ENCODE measurements around the gene IGF2BP3. TPM values are rescaled to one million over a fixed set of nuclear protein-coding genes. Genes with fewer than 3 reads are reported as not detected.

The IGF2BP3 gene
- polyA plus RNA-seq, 1 donor (not counting 4 experiments of a cell fraction or from before 2014, with no cell fraction given), result 22.3 TPM

DNA sequence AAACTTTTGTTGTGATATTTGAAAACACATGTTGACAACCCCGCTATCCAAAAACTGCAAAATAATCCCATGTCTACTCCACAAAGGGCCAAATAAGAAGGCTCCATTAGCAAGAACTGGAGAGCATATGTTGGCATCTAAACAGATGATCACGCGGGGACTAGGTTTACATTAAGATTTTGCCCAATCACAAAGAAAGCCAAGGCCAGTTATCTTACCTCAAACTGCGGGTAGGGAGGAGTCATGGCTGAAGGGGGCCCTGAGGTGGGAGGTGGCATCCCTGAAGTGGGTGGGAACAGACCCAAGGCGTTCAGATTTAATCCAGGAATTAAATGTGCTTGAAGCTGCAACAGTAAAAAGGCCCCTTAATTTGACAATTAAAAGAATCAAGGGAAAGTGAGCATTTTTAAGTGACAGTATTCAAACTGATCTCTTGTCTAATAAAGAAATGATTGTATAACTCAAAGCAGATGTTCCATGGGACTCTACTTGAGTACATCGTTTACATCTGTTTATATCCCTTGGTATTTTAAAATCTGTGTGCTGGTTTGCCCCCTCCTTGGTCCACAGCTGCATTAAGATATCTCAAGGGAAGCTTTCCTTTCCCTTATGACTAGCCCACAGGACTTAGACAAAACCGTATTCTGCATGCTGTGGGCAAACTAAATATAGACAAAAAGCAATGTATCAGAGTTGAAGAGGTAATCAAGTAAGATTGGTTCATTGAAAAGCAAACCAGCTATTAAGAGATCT is 128.3 kb downstream of the IGF2BP3 start:
- H3K9ac ChIP-seq (ENCODE audit: control insufficient read depth, extremely low read depth, insufficient read depth, low read length), result no peak overlapping the region
- no peaks in the 10 kb centered on the region for H3K9me1 ChIP-seq (ENCODE audit: control insufficient read depth, extremely low read depth, insufficient read depth, low read length)
- DNase-seq (ENCODE audit: low read depth, low spot score) (no peak), FAIRE-seq (no peak)
- no peak overlapping the region for H2AFZ ChIP-seq (ENCODE audit: control insufficient read depth, low read length)
- no peaks in the 10 kb centered on the region for H3K27me3 ChIP-seq (ENCODE audit: control insufficient read depth, extremely low read depth, insufficient read depth, low read length)
- TF ChIP-seq, protein P1, sequence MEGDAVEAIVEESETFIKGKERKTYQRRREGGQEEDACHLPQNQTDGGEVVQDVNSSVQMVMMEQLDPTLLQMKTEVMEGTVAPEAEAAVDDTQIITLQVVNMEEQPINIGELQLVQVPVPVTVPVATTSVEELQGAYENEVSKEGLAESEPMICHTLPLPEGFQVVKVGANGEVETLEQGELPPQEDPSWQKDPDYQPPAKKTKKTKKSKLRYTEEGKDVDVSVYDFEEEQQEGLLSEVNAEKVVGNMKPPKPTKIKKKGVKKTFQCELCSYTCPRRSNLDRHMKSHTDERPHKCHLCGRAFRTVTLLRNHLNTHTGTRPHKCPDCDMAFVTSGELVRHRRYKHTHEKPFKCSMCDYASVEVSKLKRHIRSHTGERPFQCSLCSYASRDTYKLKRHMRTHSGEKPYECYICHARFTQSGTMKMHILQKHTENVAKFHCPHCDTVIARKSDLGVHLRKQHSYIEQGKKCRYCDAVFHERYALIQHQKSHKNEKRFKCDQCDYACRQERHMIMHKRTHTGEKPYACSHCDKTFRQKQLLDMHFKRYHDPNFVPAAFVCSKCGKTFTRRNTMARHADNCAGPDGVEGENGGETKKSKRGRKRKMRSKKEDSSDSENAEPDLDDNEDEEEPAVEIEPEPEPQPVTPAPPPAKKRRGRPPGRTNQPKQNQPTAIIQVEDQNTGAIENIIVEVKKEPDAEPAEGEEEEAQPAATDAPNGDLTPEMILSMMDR (optimal IDR thresholded peaks at IDR 0.05 in 1 of 3, IDR thresholded peaks at IDR 0.05 in 1 of 3, conservative IDR thresholded peaks at IDR 0.05 in 1 of 3; ENCODE audit: extremely low read depth in 1 of 3, insufficient read depth in 2 of 3, low read length in 3 of 3), result no peak
- TF ChIP-seq EZH2 (IDR thresholded peaks at IDR 0.05; ENCODE audit: low read length), result no peak
- H3K4me2 ChIP-seq (ENCODE audit: control insufficient read depth, extremely low read depth, insufficient read depth, low read depth, low read length), result no peak overlapping the region
- H3K4me3 ChIP-seq (ENCODE audit: control insufficient read depth in 2 of 3, extremely low read depth in 1 of 3, insufficient read depth in 2 of 3, low read depth in 1 of 3, low read length in 3 of 3), result no peak overlapping the region
- H3K79me2 ChIP-seq (ENCODE audit: control insufficient read depth, insufficient read depth, low read length), result no peaks in the 10 kb centered on the region
- H3K27ac ChIP-seq (ENCODE audit: control insufficient read depth, insufficient read depth, low read length), result no peak overlapping the region
- peaks cover 5 to 11% of the 10 kb centered on the region in 2 experiments for H3K36me3 ChIP-seq (ENCODE audit: control insufficient read depth in 2 of 2, extremely low read depth in 1 of 2, insufficient read depth in 2 of 2, low read length in 2 of 2)
- peaks cover 3% of the 10 kb centered on the region for H3K4me1 ChIP-seq (ENCODE audit: control insufficient read depth, extremely low read depth, insufficient read depth, low read length)
- no peaks in the 10 kb centered on the region for H3K9me3 ChIP-seq (ENCODE audit: control insufficient read depth, low read depth, low read length)
- dilution Hi-C loops (cut with MboI; ENCODE audit: extremely low pct_ligation_motif_present, low sequenced_read_pairs), result no loop called here
- no peaks in the 10 kb centered on the region for H4K20me1 ChIP-seq (ENCODE audit: control insufficient read depth, extremely low read depth, insufficient read depth, low read length)

DNA sequence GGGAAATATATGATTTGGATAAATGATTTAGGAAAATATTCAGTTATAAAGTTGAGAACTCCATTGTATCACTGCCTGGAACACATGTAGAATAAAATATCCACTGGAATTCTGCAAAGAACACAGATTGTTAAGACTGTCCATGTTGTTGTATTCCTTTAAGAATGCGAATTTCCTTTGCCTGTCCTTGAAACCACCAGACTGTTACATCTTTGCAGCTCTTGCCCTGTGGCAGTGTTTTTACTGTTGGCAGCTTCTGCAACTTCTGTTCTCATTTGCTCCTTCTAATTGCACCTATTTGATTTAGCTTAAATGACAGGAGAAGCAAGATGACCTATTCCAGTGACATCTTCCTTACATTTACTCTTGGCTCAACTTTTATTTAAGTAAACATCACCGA is 131.4 kb downstream of the IGF2BP3 start:
- H3K36me3 ChIP-seq (ENCODE audit: control insufficient read depth in 2 of 2, extremely low read depth in 1 of 2, insufficient read depth in 2 of 2, low read length in 2 of 2), result peaks cover 3 to 7% of the 10 kb centered on the region in 2 experiments
- no peaks in the 10 kb centered on the region for H4K20me1 ChIP-seq (ENCODE audit: control insufficient read depth, extremely low read depth, insufficient read depth, low read length)
- no peak overlapping the region for H3K4me2 ChIP-seq (ENCODE audit: control insufficient read depth, extremely low read depth, insufficient read depth, low read depth, low read length)
- H3K79me2 ChIP-seq (ENCODE audit: control insufficient read depth, insufficient read depth, low read length), result no peaks in the 10 kb centered on the region
- no peak overlapping the region for H3K27ac ChIP-seq (ENCODE audit: control insufficient read depth, insufficient read depth, low read length)
- dilution Hi-C loops (cut with MboI; ENCODE audit: extremely low pct_ligation_motif_present, low sequenced_read_pairs), result no loop called here
- no peaks in the 10 kb centered on the region for H3K9me1 ChIP-seq (ENCODE audit: control insufficient read depth, extremely low read depth, insufficient read depth, low read length)
- FAIRE-seq, result no peak
- no peak overlapping the region for H2AFZ ChIP-seq (ENCODE audit: control insufficient read depth, low read length)
- no peaks in the 10 kb centered on the region for H3K9me3 ChIP-seq (ENCODE audit: control insufficient read depth, low read depth, low read length)
- H3K27me3 ChIP-seq (ENCODE audit: control insufficient read depth, extremely low read depth, insufficient read depth, low read length), result no peaks in the 10 kb centered on the region
- no peak for TF ChIP-seq EZH2 (IDR thresholded peaks at IDR 0.05; ENCODE audit: low read length)
- no peak for DNase-seq (ENCODE audit: low read depth, low spot score)
- no peak overlapping the region for H3K9ac ChIP-seq (ENCODE audit: control insufficient read depth, extremely low read depth, insufficient read depth, low read length)
- no peak overlapping the region for H3K4me3 ChIP-seq (ENCODE audit: control insufficient read depth in 2 of 3, extremely low read depth in 1 of 3, insufficient read depth in 2 of 3, low read depth in 1 of 3, low read length in 3 of 3)
- peaks cover 15% of the 10 kb centered on the region for H3K4me1 ChIP-seq (ENCODE audit: control insufficient read depth, extremely low read depth, insufficient read depth, low read length)

Data from keratinocyte (primary cell).